ENCODE measurements around the gene FAM90A1.
"Not testable (repeated sequence)": the region's sequence is repeated elsewhere in the genome, so short reads cannot be mapped to it uniquely, and the experiment has no call there.

The FAM90A1 gene, protein sequence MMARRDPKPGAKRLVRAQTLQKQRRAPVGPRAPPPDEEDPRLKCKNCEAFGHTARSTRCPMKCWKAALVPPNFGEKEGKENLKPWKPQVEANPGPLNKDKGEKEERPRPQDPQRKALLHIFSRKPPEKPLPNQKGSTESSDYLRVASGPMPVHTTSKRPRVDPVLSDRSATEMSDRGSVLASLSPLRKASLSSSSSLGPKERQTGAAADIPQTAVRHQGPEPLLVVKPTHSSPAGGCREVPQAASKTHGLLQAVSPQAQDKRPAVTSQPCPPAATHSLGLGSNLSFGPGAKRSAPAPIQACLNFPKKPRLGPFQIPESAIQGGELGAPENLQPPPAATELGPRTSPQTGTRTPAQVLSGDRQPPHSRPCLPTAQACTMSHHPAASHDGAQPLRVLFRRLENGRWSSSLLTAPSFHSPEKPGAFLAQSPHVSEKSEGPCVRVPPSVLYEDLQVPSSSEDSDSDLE

DNA sequence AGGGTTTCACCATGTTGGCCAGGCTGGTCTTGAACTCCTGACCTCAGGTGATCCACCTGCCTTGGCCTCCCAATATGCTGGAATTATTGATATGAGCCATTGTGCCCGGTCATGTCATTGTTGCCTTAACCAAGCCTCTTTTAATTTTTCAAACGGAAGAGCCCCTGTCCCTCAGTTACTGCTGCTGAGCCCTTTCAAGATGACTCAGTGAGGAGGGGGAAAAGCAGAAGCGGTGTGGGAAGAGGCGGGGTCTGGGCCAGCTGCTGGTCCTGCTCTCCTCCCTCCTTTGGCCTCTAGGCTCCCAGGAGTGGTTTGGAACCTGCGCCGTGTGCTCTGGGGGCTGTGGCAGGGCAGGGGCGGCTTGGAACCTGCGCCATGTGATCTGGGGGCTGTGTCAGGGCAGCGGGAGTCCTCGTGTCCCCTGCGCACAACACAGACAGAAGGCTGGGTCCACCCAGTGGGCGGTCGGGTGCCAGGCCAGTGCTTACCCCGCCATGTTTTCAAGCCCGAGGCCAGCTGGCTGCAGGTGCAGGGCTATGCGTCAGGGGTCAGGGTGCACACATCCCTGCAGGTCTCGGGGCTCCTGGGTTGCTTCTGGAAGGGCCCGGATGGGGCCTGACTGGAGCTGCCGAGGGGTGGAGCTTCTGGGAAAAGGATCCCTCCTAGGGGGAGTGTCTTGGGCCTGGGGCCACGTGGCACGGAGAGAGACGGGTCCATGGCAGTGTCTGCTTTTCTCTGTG, at the start of gene FAM90A1:
TSS of gene FAM90A1 (minus strand) at position 627 of the 740 bp plus-strand sequence. CDS start 2,786 bp downstream, outside the sequence.
- peak; percentile 32 for DNase-seq

DNA sequence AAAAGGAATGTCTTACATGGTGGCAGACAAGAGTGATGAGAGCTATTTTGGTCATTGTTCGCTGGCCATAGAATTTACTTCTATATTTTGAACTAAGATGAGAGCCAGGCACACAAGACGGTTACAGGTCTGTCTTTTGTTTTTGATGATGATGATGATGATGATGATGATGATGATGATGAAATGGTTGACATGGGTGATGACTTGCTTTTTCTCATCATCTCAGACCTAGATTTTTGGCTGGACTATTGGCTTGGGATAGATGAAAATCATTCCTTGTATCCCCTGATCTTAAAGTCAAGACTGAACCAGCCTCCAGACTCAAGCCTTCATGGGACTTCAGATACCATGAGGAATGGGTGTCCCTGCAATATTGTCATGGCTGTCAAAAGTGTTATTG, 49.0 kb upstream of the FAM90A1 start:
- not testable (repeated sequence) for DNase-seq

DNA sequence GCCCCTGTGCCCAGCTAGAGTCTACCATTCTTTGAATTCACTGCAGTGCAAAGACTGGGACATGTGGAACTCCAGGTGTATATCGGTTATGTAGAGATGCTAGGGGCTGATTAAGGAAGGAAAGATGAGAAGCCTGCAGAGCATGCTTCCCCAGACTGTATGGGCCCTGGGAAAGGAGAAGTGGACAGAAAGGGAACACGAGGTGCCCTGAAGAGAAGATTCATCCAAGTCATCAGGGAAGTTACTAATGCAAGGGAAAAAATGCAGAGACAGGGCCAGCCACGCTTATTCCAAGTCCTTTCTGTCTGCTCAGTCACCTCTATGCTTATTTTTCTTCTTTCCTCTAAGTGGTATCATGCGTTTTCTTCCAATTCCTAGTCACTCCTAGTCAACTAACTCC, 39.3 kb upstream of the FAM90A1 start:
- DNase-seq, result not testable (repeated sequence)

DNA sequence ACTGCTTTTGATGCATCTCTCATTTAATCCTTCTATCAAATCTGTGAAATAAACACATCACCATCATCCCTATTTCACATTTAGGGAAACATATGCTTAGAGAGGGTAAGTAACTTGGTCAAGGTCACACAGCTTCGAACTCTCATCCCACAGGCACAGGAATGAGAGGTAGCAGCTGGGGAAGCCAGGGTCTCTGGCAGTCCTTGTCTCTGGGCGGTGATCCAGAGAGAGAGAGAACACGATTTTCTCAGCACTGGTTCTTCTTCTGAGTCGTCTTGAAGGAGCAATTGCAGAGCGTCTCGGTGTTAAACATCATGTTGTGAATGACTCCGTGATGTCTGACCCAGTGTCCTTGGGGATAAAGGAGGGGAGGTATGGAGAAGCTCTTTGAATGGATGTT, 36.8 kb upstream of the FAM90A1 start:
- DNase-seq, result not testable (repeated sequence)

DNA sequence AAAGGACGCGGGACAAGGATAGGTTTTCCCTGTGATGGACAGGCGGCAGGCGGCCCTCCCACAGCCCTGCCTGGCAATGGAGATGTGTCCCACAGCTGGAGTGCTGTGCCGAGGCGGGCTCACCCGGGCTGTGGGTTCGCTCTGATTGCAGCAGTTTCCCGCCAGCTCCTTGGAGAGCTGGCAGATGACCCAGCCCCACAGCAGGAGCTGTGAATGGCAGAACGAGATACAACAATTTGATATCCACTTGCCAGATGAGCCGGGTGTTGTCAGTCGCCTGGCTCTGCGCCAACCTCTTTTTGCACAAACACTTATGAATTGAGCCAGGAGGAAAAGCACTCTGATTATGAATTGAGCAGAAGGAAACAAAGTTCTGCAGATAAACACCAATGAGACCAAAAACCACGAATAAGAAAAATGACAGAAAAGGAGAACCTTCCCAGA, 33.7 kb upstream of the FAM90A1 start:
- peak; percentile 11 for DNase-seq

DNA sequence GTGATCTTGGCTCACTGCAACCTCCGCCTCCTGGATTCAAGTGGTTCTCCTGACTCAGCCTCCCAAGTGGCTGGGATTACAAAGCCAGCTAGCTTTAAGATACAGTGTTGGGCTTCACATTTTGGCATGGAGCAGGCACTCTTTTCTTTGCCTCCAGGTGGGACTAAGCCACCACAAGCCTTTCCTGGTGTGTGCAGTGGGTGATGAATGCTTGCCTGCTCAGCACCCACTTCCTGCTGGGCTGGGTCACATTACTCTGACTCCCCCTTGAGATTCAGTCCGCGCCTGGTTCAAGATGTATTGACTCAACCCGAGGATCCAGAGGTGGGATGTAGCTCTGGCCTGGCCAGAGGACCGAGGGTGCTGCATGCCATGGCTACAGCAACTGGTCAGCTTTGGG, 28.9 kb upstream of the FAM90A1 start:
- not testable (repeated sequence) for DNase-seq

DNA sequence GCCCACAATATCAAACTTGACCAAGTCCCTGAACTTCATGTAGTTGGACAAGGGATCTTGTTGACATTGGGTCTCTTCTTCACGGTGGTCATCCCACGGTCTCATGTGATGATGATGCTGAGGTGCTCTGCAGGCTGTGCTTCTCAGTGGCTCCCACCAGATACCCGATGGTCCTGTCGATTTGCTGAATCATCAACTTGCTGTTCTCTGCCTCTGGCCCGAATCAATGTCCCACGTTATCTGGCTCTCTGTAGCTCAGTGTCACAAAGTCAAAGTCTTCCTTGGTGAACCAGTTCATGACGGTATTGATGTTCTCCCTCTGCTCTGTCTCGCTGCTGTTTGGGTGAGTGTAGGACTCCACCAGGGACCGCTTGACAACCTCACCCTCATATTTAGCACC, 27.3 kb upstream of the FAM90A1 start:
- not testable (repeated sequence) for DNase-seq

DNA sequence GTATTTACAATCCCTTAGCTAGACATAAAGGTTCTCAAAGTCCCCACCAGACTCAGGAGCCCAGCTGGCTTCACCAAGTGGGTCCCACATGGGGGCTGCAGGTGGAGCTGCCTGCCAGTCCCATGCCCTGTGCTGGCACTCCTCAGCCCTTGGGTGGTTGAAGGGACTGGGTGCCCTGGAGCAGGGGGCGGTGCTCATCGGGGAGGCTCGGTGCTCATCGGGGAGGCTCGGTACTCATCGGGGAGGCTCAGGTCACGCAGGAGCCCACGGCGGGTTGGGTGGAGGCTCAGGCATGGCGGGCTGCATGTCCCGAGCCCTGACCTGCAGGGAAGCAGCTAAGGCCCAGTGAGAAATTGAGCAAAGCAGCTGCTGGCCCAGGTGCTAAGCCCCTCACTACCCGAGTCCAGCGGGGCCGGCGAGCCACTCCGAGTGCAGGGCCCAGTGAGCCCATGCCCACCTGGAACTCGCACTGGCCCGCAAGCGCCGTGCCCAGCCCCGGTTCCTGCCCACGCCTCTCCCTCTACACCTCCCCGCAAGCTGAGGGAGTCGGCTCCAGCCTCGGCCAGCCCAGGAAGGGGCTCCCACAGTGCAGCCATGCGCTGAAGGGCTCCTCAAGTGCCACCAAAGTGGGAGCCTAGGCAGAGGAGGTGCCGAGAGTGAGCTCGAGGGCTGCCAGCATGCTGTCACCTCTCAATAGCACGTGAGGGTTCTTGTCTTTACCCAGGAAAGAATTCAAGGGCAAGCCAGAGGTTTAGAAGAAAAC, 24.8 kb upstream of the FAM90A1 start:
- DNase-seq, result not testable (repeated sequence)

DNA sequence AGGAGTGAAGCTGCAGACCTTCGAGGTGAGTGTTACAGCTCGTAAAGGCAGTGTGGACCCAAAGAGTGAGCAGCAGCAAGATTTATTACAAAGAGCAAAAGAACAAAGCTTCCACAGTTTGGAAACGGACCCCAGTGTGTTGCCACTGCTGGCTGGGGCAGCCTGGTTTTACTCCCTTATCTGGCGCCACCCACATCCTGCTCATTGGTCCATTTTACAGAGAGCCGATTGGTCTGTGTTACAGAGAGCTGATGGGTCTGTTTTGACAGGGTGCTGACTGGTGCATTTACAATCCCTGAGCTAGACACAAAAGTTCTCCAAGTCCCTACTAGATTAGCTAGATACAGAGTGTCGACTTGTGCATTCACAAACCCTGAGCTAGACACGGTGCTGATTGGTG, 24.2 kb upstream of the FAM90A1 start:
- DNase-seq, result not testable (repeated sequence)

DNA sequence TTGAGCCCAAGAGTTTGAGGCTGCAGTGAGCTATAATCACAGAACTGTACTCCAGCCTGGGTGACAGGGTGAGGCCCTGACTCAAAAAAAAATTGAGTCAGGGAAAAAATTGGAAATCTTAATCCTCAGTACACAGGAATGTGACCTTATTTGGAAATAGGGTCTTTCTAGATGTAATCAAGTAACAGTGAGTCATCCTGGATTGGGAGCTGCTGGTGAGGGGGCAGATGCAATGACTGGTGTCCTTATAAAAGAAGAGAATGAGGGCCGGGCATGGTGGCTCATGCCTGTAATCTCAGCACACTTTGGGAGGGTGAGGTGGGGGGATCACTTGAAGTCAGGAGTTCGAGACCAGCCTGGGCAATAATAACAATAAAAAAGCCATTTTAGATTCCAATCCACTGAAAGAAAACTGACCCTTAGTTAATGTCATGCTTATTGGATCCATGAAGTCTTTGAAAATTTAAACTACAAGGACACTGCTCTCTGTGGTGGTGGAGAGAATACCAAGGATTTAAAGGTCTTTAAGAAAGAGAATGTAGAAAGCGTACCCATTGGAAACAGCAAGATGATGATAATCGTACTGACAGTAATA, 19.6 kb upstream of the FAM90A1 start:
- not testable (repeated sequence) for DNase-seq

DNA sequence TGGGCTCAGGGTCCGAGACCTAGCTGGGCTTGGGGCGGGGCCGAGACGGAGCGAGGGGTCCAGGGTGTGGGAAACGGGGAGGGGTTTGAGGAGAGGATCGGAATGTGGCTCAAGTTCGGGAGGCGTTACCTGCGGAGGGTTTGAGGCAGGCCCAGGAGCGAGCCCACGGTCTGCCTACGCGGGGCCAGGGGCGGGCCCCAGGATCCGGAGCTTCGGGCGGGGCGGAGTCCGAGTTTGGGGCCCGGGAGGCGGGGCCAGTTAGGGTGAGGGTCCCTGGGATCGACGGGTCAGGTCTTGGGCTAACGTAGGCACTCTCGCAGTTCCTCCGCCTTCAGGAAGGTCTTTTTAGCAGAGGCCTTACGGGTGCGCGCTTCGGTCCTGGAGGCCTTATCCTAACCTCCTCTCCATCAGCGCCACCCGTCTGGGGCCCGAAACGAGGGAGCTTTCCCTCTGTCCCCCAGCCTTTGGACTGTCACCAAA, 16.3 kb upstream of the FAM90A1 start:
- peak; percentile 27 for DNase-seq

DNA sequence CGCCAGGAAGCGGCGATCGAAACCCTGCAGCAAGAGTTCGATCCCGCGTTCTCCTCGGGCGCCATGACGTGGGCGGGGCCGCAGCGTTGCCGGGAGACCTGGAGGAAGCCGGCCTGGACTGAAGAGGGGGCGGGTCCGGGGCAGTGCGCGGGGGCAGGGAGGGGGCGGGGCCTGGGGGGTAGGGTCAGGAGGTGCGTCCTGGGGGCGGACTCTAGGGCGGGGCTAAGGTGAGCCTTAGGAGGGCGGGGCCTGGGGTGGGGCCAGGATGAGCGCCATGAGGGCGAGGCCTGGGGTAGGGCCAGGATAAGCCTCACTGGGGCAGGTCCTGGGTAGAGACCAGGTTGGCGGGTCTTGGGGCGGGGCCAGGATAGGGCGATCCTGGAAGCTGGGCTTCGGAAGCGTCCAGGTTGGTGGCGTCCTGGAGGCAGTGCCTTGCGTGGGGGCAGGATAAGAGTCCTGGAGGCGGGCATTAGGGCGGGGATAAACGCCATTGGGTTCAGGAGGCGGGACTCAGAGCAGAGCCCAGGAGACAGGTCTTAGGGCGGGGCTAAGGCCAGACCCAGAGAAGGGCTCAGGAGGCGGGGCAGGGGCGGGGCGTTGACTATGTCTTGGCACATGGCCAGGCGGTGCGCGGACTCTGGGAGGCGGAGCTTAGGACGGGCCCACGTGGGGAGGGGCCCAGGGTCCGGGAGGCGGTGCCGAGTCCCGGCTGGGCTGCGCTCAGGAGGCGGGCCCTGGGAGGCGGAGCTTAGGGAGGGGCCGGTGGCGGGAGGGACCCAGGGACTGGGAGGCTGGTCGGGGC, 15.7 kb upstream of the FAM90A1 start:
- DNase-seq, result peak; percentile 90

DNA sequence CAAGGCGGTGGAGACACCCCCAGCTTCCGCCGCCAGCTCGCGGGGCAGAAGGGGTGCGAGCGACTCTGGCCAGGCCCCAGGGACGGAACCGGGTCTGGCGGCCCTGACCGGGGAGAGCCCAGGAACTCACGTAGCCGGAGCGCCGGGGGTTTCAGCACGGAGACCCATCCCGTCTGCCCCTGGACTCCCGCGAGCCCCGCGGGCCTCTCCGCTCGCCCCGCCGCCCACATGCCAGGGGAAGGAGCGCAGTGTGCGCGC, 15.1 kb upstream of the FAM90A1 start:
- not testable (repeated sequence) for DNase-seq

DNA sequence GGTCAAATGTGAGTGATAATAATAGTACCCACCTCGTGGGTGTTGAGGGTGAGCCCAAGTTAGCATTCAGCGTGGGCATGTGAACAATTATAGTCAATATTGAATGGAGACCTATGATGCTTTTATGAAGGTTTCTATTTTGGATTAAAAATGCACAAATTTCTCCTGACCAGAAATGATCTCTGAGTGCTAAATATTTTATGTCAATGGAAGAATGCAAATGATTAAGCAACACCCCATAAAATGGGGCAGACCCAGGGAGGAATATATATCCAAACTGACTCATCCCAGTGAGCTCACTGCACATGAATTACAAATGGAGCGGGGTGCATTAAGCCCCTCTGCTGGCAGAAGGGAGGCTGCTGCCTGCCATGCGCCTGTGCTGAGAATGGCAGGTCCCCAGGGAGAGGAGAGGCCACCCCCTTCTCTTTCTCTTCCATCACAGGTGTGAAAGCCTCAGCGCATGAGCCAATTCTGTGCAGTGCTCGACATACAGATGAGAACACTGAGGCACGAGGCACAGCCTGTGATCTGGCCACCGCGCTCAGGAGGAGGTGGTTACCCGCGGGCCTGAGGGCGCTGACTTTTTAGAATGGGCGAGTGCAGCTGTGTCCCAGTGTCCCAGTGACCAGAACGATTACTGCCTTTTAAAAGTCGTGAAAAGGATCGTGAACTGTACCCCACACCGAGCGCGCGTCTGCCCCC, 14.7 kb upstream of the FAM90A1 start:
- not testable (repeated sequence) for DNase-seq

DNA sequence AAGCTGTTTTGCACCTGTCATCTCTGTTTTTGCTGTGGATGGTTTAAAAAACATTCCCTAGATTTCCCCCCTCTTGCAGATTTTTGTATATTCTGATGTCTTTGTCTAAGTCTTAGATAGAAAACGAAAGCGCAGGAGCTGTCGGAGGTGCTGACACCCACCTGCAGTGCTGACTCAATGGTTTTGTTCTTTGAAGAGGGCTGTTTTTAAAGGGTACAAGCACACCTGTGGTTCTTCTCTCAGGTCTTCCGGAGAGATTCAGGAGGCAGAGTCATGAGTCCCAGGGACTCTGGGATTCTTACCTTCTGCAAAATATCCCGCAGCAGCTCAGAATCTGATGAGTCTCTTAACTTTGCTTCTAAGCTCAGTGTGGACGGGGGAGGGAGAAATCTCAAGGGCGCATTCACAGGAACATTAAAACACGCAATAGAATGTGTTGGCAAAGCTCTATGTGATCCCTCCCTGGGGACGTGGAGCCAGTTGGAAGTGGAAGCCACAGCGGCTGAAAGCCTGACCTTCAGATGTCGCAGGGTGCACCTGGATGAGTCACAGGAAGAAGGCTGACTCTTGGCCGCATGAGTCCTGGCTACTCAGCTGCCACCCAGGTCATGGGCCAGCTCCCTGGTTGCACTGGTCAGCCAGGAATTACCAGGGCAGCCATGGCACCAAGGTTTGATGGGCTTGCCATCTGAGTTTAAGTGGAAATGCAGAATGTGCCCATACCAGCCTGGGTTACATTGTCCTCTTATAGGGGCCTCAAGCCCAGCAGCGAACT, 13.1 kb upstream of the FAM90A1 start:
- DNase-seq, result not testable (repeated sequence)

DNA sequence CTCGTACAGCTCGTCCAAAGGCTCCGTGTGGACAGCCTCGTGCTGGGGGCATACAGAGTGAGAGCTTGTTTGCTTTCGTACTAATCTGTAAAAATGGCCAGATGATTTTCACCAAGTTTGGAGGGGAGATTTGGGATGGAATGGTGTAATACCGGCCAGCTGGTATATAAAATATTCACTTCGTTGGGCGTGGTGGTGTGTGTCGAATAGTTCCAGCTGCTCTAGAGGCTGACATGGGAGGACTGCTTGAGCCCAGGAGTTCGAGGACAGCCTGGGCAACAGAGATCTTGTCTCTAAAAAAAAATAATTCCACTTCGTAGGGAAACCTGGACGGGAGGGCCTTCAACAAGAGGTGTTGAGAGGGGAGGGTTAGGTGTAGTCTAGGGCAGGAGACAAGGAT, 9.6 kb upstream of the FAM90A1 start:
- DNase-seq, result not testable (repeated sequence)

DNA sequence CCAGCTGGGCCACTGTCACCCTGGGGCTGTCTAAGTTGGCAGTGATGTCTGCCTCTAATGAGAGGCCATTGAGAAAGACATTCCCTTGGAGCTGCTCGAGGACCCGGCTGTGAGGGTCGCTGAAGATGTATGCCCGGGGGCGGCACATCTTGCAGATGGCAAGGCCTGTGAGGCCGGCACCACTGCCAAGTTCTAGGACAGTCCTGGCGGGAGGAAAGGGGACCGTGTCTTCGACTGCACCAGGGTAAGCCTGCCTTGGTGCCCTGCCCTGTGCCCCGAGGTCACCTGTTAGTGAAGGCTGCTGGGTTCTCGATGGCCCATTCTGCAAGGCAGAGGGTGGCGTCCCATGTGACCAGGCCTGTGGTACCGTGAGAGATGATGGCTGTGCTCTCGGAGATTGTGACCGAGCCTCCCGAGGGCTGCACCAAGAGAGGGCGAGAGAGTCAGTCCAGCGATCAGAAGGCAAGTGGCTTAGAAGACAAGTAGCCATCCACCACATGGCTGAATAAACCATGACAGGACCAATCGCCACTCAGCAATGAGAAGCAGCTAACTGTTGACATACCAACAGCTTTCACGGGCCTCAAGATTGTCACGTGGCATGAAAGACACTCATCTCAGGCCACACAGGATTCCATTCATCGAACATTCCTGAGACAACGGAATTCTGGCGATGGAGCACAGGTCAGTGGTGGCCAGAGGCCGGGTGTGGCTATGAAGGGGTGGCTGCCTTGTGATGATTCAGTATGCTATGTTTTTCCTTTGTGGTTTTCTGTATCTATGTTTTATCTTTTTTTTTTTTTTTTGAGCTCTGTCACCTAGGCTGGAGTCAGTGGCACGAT, 8.1 kb upstream of the FAM90A1 start:
- not testable (repeated sequence) for DNase-seq

DNA sequence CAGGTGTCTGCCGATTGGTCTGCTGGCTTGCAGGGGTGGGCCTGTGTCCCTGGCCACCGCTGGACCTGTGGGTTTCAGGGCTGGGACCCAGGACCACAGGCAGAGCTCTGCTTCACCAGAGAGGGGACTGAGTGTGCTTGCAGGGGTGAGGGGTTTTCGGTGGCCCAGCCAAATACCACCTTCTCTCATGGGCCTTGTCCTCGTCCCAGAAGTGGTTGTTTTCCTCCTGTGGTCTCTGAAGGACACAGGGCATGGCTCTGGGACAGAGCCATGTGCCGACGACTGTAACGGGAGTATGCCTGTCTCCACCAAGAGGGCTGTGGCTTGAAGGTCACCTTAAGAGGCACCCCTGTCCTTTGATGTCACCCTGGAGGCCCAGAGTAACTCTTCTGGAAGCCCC, 7.3 kb upstream of the FAM90A1 start:
- not testable (repeated sequence) for DNase-seq

DNA sequence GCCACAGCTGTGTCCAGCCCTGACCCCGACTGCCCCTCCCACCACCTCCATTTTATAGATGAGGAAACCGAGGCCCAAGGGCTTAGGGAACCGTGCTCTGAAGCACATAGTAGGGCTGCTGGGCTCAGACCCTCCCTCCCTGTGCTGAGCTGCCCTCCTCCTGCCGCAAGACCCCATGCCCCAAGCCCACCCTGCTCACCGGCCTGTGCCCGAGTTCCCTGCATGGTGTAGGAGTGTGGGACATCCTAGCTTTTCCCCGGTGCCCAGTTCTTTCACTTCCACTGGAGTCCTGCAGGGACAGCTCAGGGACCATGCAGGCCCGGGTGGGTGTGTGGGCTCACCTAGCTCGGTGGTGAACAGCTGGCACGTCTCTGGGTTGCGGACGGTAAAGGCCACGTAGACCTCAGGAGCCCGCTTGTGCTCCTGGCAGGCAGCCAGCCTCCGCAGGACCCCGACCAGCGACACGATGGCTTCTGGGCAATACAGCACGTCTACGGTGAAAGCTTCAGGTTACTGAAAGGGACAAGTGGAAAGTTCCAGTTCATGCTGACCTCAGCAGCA, 6.6 kb upstream of the FAM90A1 start:
- DNase-seq, result not testable (repeated sequence)

Data from DMS153 (cell line).